ENCODE data around the gene CYREN. TPM values are rescaled to one million over a fixed set of nuclear protein-coding genes. Genes with fewer than 3 reads are reported as not detected.

CYREN gene
- total RNA-seq, 2 experiments from 2014 or later, result 32.6 to 40.5 TPM

DNA sequence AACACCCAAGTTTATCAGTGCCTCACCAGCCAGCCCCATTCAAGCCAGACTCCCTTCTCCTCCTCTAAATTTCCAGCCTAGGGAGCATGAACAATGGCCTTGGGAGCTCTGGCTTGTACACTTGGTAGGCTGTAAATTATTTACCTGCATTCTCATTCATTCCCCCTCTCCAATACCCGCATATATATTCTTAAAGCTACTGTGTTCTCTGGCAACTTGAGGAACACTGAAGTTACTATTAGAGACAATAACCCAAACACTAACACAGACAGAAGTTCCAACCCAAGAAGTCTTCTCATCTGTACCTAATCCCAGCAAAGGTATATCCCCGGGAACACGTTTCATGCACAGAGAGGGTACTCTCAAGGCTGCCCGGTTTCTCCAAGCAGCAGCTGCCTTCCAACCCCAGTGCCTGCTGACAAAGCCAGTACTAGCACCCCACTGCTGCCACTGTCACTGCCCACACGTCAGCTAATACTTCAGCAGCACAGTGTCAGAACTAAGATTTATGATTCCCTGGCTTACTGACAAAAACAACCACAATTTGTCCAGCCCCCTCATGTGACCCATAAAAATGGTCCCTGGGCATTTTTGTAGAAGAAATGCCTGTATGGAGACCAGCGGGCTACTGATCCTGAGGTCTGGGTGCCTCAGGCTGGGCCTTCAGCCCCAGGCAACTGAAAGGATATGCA is 37.7 kb upstream of the CYREN start:
- CTCF ChIA-PET, result interaction anchor here (0.6 kb wide), 1 partner anchor 222 kb away, joined by 3 read pairs; the partner anchor contains the start of gene AGBL3
- POLR2A ChIA-PET, result interaction anchor here (0.7 kb wide), 1 partner anchor 895 kb away, joined by 3 read pairs; no protein-coding TSS in a partner anchor

DNA sequence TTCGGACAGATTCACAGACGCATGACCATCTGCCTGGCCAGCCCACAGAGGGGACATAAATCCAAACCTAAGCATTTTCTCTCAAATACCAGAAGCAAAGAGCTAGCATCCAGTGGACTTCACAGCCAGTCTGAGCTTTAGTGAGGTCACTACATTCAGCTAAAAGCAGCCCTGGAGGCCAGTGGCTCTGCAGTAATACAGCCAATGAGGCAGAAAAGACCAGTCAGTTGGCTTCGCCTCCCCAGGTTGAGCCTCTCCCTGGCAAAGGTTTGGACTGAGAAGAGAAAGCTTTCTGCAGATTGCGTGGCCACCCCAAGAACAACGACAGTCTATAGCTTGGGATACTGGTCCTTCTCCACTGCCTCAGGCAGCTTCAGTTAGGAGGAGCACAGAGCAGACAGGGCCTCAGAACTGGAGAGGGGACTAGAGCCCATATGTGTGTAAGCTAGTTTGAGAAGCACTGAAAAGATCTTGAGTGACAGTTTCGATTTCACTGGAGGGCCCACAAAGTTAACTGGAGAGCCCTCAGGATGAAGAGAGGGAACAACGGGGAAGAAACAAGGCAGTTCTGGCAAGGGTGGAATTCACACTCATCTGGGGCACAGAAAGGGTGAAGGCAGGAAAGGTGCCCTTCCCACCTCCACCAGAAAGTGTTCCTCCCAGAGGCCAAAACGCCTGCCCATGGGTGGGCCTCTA is 37.0 kb upstream of the CYREN start:
- ATAC-seq (no peak), DNase-seq (no peak)
- no peaks in the 10 kb centered on the region for H3K9me3 Mint-ChIP-seq (ENCODE audit: low read depth)
- intact Hi-C loops (cut with DNase I, micrococcal nuclease), result no loop called here
- ChIA-PET CTCF (no interaction called here), POLR2A (interaction anchor here (0.7 kb wide), 1 partner anchor 894 kb away, joined by 3 read pairs; no protein-coding TSS in a partner anchor)
- H3K36me3 Mint-ChIP-seq (ENCODE audit: low read depth), result peaks cover 23% of the 10 kb centered on the region
- H3K4me1 Mint-ChIP-seq, result peaks cover 50% of the 10 kb centered on the region
- H3K27ac Mint-ChIP-seq, result no peak overlapping the region
- no peaks in the 10 kb centered on the region for H3K27me3 Mint-ChIP-seq
- no peak overlapping the region for H3K4me3 Mint-ChIP-seq

More for the DNA sequence above, 37.7 kb upstream of the CYREN start:
- Mint-ChIP-seq H3K4me1 (peaks cover 47% of the 10 kb centered on the region), H3K27ac (peak overlapping the region; percentile 8), H3K4me3 (no peak overlapping the region), H3K9me3 (ENCODE audit: low read depth) (no peaks in the 10 kb centered on the region), H3K27me3 (no peaks in the 10 kb centered on the region), H3K36me3 (ENCODE audit: low read depth) (peaks cover 20% of the 10 kb centered on the region)
- DNase-seq (no peak), ATAC-seq (no peak)
- intact Hi-C loops (cut with DNase I, micrococcal nuclease), result no loop called here

DNA sequence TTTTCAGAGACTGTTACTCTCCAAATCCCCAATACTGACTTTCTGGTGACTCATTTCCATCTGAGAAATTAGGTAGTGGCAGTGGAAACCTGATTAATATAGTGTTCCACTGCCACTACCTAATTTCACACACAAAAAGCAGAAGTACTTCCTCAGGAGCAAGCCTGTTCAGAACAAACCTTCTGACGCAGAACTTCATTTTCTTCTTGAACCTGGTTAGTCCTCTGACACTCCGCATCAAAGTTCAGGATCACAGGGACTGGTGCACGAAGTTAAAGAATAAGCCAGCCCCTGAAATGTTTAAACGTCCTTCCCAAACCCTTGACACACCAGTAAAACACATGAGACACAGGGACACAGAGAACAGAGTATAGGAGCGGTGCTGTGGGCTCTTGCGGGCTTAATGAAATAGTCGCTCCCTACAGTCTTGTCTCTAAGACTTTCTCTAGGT is 36.5 kb upstream of the CYREN start:
- H3K9me3 Mint-ChIP-seq (ENCODE audit: low read depth), result no peaks in the 10 kb centered on the region
- no peaks in the 10 kb centered on the region for H3K27me3 Mint-ChIP-seq
- CTCF ChIA-PET, result interaction anchor here (0.8 kb wide), 1 partner anchor 97 kb away, joined by 3 read pairs; no protein-coding TSS in a partner anchor
- H3K36me3 Mint-ChIP-seq (ENCODE audit: low read depth), result peaks cover 28% of the 10 kb centered on the region
- H3K4me1 Mint-ChIP-seq, result peaks cover 54% of the 10 kb centered on the region
- no peak overlapping the region for H3K4me3 Mint-ChIP-seq
- DNase-seq (no peak), ATAC-seq (no peak)
- POLR2A ChIA-PET, result no interaction called here
- H3K27ac Mint-ChIP-seq, result peak overlapping the region; percentile 21
- intact Hi-C loops (cut with DNase I, micrococcal nuclease), result no loop called here

DNA sequence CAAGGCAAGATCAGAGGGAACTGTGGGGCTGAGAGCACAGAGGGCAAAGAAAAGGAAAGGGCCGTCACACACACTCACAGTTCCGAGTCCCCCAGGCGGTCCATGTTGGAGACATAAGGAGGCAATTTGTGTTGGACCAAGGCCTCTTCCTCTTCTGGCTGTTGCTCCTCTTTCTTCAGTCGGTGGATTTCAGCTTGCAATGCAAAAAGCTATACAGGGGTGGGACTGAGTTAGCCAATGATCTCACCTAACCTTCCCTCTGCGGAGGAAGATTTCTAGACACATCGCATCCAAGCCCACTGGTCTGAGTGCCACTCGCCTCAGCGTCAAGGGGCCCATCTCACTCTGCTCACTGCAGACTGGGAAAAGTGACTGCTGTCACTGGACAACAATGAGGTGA is 35.3 kb upstream of the CYREN start:
- DNase-seq (no peak), ATAC-seq (no peak)
- POLR2A ChIA-PET, result interaction anchor here (0.7 kb wide), 1 partner anchor 733 kb away, joined by 3 read pairs; no protein-coding TSS in a partner anchor
- H3K36me3 Mint-ChIP-seq (ENCODE audit: low read depth), result peaks cover 34% of the 10 kb centered on the region
- intact Hi-C loops (cut with DNase I, micrococcal nuclease), result no loop called here
- H3K9me3 Mint-ChIP-seq (ENCODE audit: low read depth), result no peaks in the 10 kb centered on the region
- H3K4me3 Mint-ChIP-seq, result no peak overlapping the region
- CTCF ChIA-PET, result interaction anchor here (0.6 kb wide), 1 partner anchor 492 kb away, joined by 3 read pairs; no protein-coding TSS in a partner anchor
- H3K4me1 Mint-ChIP-seq, result peaks cover 57% of the 10 kb centered on the region
- H3K27ac Mint-ChIP-seq, result no peak overlapping the region
- H3K27me3 Mint-ChIP-seq, result no peaks in the 10 kb centered on the region

DNA sequence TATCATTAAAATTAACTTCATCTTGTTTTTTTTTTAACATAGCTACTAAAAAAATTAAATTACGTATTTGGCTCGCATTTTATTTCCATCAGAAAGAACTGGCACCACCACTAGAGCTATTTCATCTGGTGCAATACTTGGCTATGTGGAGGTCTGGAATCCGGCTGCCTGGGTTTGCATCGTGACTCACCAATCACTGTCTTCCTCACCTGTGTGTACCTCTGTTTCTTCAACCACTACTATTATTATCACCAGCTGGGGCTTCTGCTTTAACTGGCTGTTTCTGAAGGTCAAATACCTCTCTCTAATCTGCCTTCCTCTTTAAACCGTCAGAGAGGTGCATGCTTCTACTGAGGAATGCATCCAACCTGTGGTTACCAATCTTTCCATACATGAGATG is 34.4 kb upstream of the CYREN start:
- ChIA-PET CTCF (interaction anchor here (0.6 to 1.6 kb wide), 2 partner anchors 9 to 491 kb away, joined by 3 to 4 read pairs; no protein-coding TSS in a partner anchor), POLR2A (interaction anchor here (0.7 kb wide), 1 partner anchor 734 kb away, joined by 3 read pairs; no protein-coding TSS in a partner anchor)
- intact Hi-C loops (cut with DNase I, micrococcal nuclease), result no loop called here

DNA sequence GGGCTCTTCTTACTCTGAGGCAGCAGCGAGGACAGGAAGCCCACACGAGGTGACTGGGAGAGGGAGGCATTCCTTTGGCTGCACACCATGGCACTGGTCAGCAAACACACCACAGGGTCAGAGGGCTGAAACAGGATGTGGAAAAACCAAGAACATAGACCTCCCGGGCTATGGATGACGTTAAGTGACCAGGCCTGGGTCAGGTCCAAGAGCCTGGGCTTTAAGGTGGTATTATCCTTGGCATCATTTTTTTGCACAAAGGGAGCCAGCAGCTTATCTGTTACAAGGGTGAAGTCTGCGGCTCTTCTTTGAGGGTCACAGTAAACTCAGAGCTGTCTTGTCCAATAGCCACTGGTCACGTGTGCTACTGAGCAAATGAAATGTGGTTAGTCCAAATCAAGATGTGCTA is 33.8 kb upstream of the CYREN start:
- CTCF ChIA-PET, result interaction anchor here (0.6 to 1.7 kb wide), 3 partner anchors 10 to 71 kb away, joined by 3 to 4 read pairs (median 4); no protein-coding TSS in a partner anchor
- Mint-ChIP-seq H3K9me3 (ENCODE audit: low read depth) (no peaks in the 10 kb centered on the region), H3K4me3 (no peak overlapping the region), H3K36me3 (ENCODE audit: low read depth) (peaks cover 34% of the 10 kb centered on the region), H3K27ac (no peak overlapping the region), H3K4me1 (peaks cover 45% of the 10 kb centered on the region), H3K27me3 (no peaks in the 10 kb centered on the region)
- intact Hi-C loops (cut with DNase I, micrococcal nuclease), result no loop called here
- no peak for ATAC-seq
- POLR2A ChIA-PET, result no interaction called here
- no peak for DNase-seq

More for the DNA sequence above, 34.4 kb upstream of the CYREN start:
- ATAC-seq (no peak), DNase-seq (no peak)
- H3K27ac Mint-ChIP-seq, result no peak overlapping the region
- H3K36me3 Mint-ChIP-seq (ENCODE audit: low read depth), result peaks cover 34% of the 10 kb centered on the region
- H3K4me3 Mint-ChIP-seq, result no peak overlapping the region
- H3K9me3 Mint-ChIP-seq (ENCODE audit: low read depth), result no peaks in the 10 kb centered on the region
- H3K4me1 Mint-ChIP-seq, result peaks cover 50% of the 10 kb centered on the region
- H3K27me3 Mint-ChIP-seq, result no peaks in the 10 kb centered on the region

DNA sequence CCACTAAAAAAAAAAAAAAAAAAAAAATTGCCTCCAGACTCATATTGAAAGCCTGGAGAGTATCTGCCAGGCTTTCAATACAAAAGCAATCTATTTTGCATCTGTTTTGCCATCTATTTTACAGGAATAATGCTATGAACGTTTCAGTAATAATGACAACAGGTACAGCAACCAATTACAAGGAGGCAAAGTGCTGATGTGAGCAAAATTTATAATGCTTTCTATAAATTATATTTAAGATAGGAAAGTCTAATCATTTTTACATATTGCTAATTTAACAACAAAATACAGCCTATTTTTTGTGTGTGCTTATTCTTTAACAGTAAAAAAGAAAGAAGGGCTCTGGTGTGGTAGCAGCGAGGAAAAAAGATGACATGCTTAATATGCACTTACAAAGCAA is 30.8 kb upstream of the CYREN start:
- no peaks in the 10 kb centered on the region for H3K9me3 Mint-ChIP-seq (ENCODE audit: low read depth)
- H3K36me3 Mint-ChIP-seq (ENCODE audit: low read depth), result peaks cover 44% of the 10 kb centered on the region
- DNase-seq (no peak), ATAC-seq (no peak)
- intact Hi-C loops (cut with DNase I, micrococcal nuclease), result no loop called here
- CTCF ChIA-PET, result interaction anchor here (1.1 kb wide), 1 partner anchor 63 kb away, joined by 3 read pairs; no protein-coding TSS in a partner anchor
- H3K27me3 Mint-ChIP-seq, result no peaks in the 10 kb centered on the region
- no peak overlapping the region for H3K27ac Mint-ChIP-seq
- POLR2A ChIA-PET, result no interaction called here
- H3K4me1 Mint-ChIP-seq, result peaks cover 27% of the 10 kb centered on the region
- H3K4me3 Mint-ChIP-seq, result no peak overlapping the region

DNA sequence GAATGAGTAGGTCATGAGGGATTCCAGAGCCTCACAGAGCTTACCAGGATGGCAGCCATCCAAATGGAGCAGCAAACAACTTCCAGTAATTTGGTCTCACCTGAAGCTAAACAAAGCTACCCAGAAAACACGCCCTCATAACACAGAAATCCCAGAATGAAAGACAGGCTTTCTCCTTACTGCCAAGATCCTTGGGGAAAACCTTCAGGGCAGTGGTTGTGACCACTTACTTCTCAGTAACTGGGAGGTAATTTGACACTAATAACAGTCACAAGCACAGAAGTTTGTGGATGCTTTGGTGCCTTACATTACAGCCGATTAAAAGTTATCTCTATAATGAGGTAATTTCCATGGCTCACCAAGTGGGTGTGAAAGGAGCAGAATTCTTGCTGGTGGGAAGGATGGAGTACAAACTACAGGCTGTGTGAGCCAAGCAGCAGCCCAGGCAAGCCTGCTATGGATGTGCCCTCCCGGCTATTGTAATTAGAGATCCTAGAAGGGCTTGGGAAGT is 30.4 kb upstream of the CYREN start:
- no peak overlapping the region for H3K4me3 Mint-ChIP-seq
- no peak overlapping the region for H3K27ac Mint-ChIP-seq
- ATAC-seq, result no peak
- no peaks in the 10 kb centered on the region for H3K9me3 Mint-ChIP-seq (ENCODE audit: low read depth)
- peaks cover 41% of the 10 kb centered on the region for H3K36me3 Mint-ChIP-seq (ENCODE audit: low read depth)
- intact Hi-C loops (cut with DNase I, micrococcal nuclease), result no loop called here
- DNase-seq, result no peak
- H3K4me1 Mint-ChIP-seq, result peaks cover 22% of the 10 kb centered on the region
- POLR2A ChIA-PET, result no interaction called here
- H3K27me3 Mint-ChIP-seq, result no peaks in the 10 kb centered on the region
- CTCF ChIA-PET, result interaction anchor here (0.7 kb wide), 1 partner anchor 9 kb away, joined by 3 read pairs; no protein-coding TSS in a partner anchor

DNA sequence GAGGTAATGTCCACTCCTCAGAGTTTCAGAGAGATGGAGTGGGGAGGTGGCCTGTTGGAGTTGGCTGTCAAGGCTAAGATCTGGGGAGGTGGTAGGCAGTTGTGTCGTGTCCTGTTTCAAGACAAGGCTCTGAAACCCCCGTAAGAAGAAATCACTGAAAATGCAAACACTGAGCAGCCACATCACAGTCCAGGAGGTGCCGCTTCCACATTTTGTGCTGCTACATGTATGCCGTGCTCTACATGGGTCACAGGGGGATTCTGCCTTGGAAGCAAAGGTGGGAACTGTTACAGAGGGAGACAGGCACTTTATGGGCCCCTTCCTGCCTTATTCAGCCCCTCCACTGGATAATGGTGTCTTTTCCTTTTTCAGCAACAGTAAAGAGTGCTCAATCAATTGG is 28.9 kb upstream of the CYREN start:
- H3K9me3 Mint-ChIP-seq (ENCODE audit: low read depth), result no peaks in the 10 kb centered on the region
- H3K27me3 Mint-ChIP-seq, result no peaks in the 10 kb centered on the region
- ChIA-PET CTCF (no interaction called here), POLR2A (no interaction called here)
- intact Hi-C loops (cut with DNase I, micrococcal nuclease), result no loop called here
- H3K36me3 Mint-ChIP-seq (ENCODE audit: low read depth), result peaks cover 44% of the 10 kb centered on the region
- peaks cover 22% of the 10 kb centered on the region for H3K4me1 Mint-ChIP-seq
- no peak for DNase-seq
- H3K4me3 Mint-ChIP-seq, result no peak overlapping the region
- no peak overlapping the region for H3K27ac Mint-ChIP-seq
- ATAC-seq, result no peak

DNA sequence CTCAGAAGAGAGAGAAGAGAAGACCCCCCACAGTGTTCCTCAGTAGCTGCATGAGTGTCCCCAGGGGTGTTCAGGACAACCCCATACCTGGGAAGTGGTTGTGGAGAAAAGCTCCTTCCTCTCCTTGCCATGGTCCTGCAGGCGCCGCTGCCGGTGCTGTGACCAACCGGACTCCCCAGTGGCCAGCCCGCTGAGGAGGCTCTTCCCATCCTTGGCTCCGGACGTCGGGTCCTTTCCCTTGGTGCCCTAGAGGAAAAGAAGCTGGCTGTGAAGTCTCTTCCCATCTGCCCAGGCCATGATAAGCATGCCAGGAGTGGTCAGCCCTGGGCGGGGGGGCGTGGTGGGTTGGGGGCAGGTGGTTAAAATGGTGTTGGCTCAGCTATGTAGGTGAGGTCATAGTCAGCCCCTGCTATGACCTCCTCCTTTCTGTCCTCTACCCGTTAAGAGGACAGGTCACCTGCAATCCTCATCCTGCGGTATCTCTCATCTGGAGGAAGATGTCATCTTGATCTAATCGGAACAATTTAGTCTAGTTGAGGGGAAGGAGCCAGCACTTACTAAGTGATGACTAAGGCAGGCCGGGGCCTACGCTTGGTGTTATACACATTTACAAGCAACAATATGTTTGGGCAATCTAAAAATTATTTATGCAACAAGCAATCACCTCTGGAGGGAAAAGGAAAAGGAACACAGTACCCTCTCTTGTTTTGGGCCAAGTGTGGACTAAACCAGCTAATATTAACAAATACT is 27.6 kb upstream of the CYREN start:
- H3K4me3 Mint-ChIP-seq, result no peak overlapping the region
- peaks cover 19% of the 10 kb centered on the region for H3K4me1 Mint-ChIP-seq
- ATAC-seq, result peak; percentile 53
- no peaks in the 10 kb centered on the region for H3K9me3 Mint-ChIP-seq (ENCODE audit: low read depth)
- ChIA-PET POLR2A (no interaction called here), CTCF (interaction anchor here (0.5 to 0.6 kb wide), 2 partner anchors 77 to 207 kb away, joined by 3 read pairs; no protein-coding TSS in a partner anchor)
- intact Hi-C loops (cut with DNase I, micrococcal nuclease), result no loop called here
- no peaks in the 10 kb centered on the region for H3K27me3 Mint-ChIP-seq
- H3K27ac Mint-ChIP-seq, result no peak overlapping the region
- no peak for DNase-seq
- peaks cover 46% of the 10 kb centered on the region for H3K36me3 Mint-ChIP-seq (ENCODE audit: low read depth)

DNA sequence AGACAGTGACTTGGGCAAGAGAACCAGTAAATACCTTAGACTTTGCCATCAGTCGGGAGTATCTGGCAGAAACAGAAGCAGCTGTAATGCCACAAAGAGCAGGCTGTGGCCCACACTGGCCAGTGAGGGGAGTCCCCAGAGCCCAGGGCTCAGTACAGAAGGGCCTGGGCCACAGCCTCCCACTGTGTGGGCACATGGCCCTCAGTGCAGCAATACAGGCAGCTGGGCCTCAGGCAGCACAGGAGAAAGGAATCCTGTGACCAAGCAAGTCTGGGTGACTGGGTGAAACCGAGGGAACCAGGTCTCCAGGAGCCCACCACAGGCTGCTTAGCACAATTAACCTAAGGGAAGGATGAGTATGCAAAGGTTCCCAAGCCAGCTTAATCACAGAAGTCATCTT is 26.8 kb upstream of the CYREN start:
- intact Hi-C loops (cut with DNase I, micrococcal nuclease), result no loop called here

More for the DNA sequence above, 26.8 kb upstream of the CYREN start:
- no peaks in the 10 kb centered on the region for H3K27me3 Mint-ChIP-seq
- CTCF ChIA-PET, result interaction anchor here (0.6 to 1.2 kb wide), 2 partner anchors 29 to 207 kb away, joined by 3 read pairs; no protein-coding TSS in a partner anchor
- DNase-seq (no peak), ATAC-seq (no peak)
- peaks cover 14% of the 10 kb centered on the region for H3K4me1 Mint-ChIP-seq
- H3K36me3 Mint-ChIP-seq (ENCODE audit: low read depth), result peaks cover 47% of the 10 kb centered on the region
- no peak overlapping the region for H3K4me3 Mint-ChIP-seq
- POLR2A ChIA-PET, result no interaction called here
- no peaks in the 10 kb centered on the region for H3K9me3 Mint-ChIP-seq (ENCODE audit: low read depth)
- no peak overlapping the region for H3K27ac Mint-ChIP-seq

Measured in activated CD4-positive, alpha-beta T cell treated with anti-CD3 and anti-CD28 coated beads for 36 hours (primary cell).